Spleen (tissue), 11 donors: ENCODE measurements around the gene PPP1CB. TPM values are rescaled to one million over a fixed set of nuclear protein-coding genes. Genes with fewer than 3 reads are reported as not detected.

Experiments
- DNase-seq: peaks from one replicate; pipeline ENCODE4 v3.0.0-alpha.2; 2020
- H3K27ac ChIP-seq, 8 donors: fragments of 200-600 bp; sonication (generic) in 7 of 8; 1 replicate in 4 of 8; 2 replicates in 4 of 8; pipeline versions ENCODE4 v1.5.0 to v1.8.0; 2016 to 2021; ENCODE audit warnings: inconsistent platforms in 4 of 8, mild to moderate bottlenecking in 4 of 8, moderate library complexity in 1 of 8
- H3K27me3 ChIP-seq, 7 donors: fragments of 200-600 bp; sonication (generic) in 6 of 7; replicated peaks in 1 of 7; 1 replicate in 4 of 7; 2 replicates in 3 of 7; pipeline versions ENCODE4 v1.5.0 to v1.8.0; 2016 to 2021; ENCODE audit warnings: inconsistent platforms in 3 of 7, mild to moderate bottlenecking in 1 of 7
- H3K36me3 ChIP-seq, 6 donors: fragments of 200-600 bp; sonication (generic) in 5 of 6; 1 replicate in 4 of 6; 2 replicates in 2 of 6; pipeline versions ENCODE4 v1.5.0 to v1.8.0; 2016 to 2021; ENCODE audit warnings: inconsistent platforms in 2 of 6
- H3K4me1 ChIP-seq, 6 donors: fragments of 200-600 bp; sonication (generic) in 5 of 6; 1 replicate in 3 of 6; 2 replicates in 3 of 6; pipeline versions ENCODE4 v1.5.0 to v1.8.0; 2016 to 2021; ENCODE audit warnings: inconsistent platforms in 3 of 6
- H3K4me3 ChIP-seq, 8 donors: fragments of 200-600 bp; sonication (generic) in 7 of 8; 1 replicate in 4 of 8; 2 replicates in 4 of 8; pipeline versions ENCODE4 v1.5.0 to v1.8.0; 2016 to 2021; ENCODE audit warnings: inconsistent platforms in 4 of 8, mild to moderate bottlenecking in 4 of 8, moderate library complexity in 2 of 8
- H3K9me3 ChIP-seq, 8 donors: fragments of 200-600 bp; sonication (generic) in 7 of 8; 1 replicate in 4 of 8; 2 replicates in 4 of 8; pipeline versions ENCODE4 v1.5.0 to v1.8.0; 2016 to 2021; ENCODE audit warnings: inconsistent platforms in 4 of 8
- CTCF ChIP-seq, 11 experiments: fragments of 200-600 bp in 7 of 11; fragments of 450-650 bp in 4 of 11; sonication (generic) in 4 of 11; IDR thresholded peaks in 8 of 11; conservative IDR thresholded peaks in 3 of 11; 1 replicate in 7 of 11; 2 replicates in 4 of 11; pipeline versions ENCODE4 v1.4.0 to v1.8.0; 2016 to 2021; ENCODE audit warnings: antibody characterized with exemption in 11 of 11, inconsistent platforms in 4 of 11, mild to moderate bottlenecking in 1 of 11
- POLR2A ChIP-seq, 3 donors: fragments of 450-650 bp; IDR thresholded peaks; one replicate each; pipeline ENCODE4 v1.5.1; 2017; ENCODE audit warnings: antibody characterized with exemption in 3 of 3, mild to moderate bottlenecking in 1 of 3
- POLR2AphosphoS5 ChIP-seq, 3 donors: sonication (generic); formaldehyde crosslinking; IDR thresholded peaks; one replicate each; pipeline ENCODE4 v1.5.1; 2017; ENCODE audit warnings: antibody characterized with exemption in 3 of 3
- WGBS, 5 donors: extraction: QIAGEN DNeasy Blood & Tissue Kit in 3 of 5; methylation state at CpG; one replicate each; pipeline versions ENCODE4 v1.1.5 to v1.1.7; 2013 to 2018; 5-methylcytosine and 5-hydroxymethylcytosine counted together
- intact Hi-C: fragments of 100-400 bp; cut with DNase I; formaldehyde crosslinking; loops from one replicate; pipeline ENCODE4 v1.15.0; 2023; ENCODE audit warnings: low total_unique reads
- polyA plus RNA-seq, 3 donors: library from polyadenylated mRNA; stranded (reverse); fragments of 200-250 nt; gene quantifications; one replicate each; pipeline ENCODE4 v1.2.1, GENCODE V29; 2013
- total RNA-seq, 7 donors: library from RNA; depleted of rRNA in 3 of 7; stranded (reverse); fragments of >200 nt in 3 of 7; fragmentation: NEBNext Ultra II Directional in 4 of 7; extraction: Animal tissue kit (Norgen Biotek cat#: 25700) in 4 of 7; gene quantifications; one replicate each; pipeline versions ENCODE4 v1.1.0 to v1.2.1, GENCODE V29; 2016 to 2021
- donor health status: healthy with polysubstance abuse.
- donor health status: DM: no; HTN: no; CAD: no; lungs with moderate emphysema.
- donor health status: DM: no; HTN: no; CAD: no.
- donor health status: Bipolar disorder and iron deficiency.
- donor health status: healthy.
- donor health status: DM: no; HTN: no; CAD: no.
- donor health status: DM: yes; HTN: yes; CAD: no.

The PPP1CB gene
- total and polyA plus RNA-seq, 10 donors: 40.4 to 244 (median 187) TPM

- peaks cover 0 to 14% (median 4%) of the 10 kb centered on the region in 6 donors for H3K4me1 ChIP-seq
- no peak for TF ChIP-seq CTCF (IDR thresholded peaks at IDR 0.05 in 8 of 11, conservative IDR thresholded peaks at IDR 0.05 in 3 of 11)
- TF ChIP-seq POLR2AphosphoS5 (IDR thresholded peaks at IDR 0.05): no peak
- no peak for TF ChIP-seq POLR2A (IDR thresholded peaks at IDR 0.05)
- no peak for DNase-seq
- H3K9me3 ChIP-seq: no peaks in the 10 kb centered on the region
- H3K27me3 ChIP-seq: no peaks in the 10 kb centered on the region
- intact Hi-C loops: no loop called here
- H3K36me3 ChIP-seq: no peaks in the 10 kb centered on the region
- no peak overlapping the region for H3K4me3 ChIP-seq
- no peak overlapping the region for H3K27ac ChIP-seq
- 84 to 96% (median 86%) methylated on average over 7 of the region's 7 CpGs for whole genome bisulfite sequencing, 5 donors
Measured at GRCh38 chr2:28721601-28722191, 29.9 kb upstream of the PPP1CB start.

GRCh38 chr2:28725021-28725711 lies 26.5 kb upstream of the PPP1CB start:
- no peak for TF ChIP-seq POLR2A (IDR thresholded peaks at IDR 0.05)
- no peak for TF ChIP-seq POLR2AphosphoS5 (IDR thresholded peaks at IDR 0.05)
- no peak for TF ChIP-seq CTCF (IDR thresholded peaks at IDR 0.05 in 8 of 11, conservative IDR thresholded peaks at IDR 0.05 in 3 of 11)
- Histone ChIP-seq H3K4me3 (no peak overlapping the region), H3K27me3 (no peaks in the 10 kb centered on the region), H3K9me3 (no peaks in the 10 kb centered on the region), H3K4me1 (no peaks in the 10 kb centered on the region), H3K27ac (no peak overlapping the region), H3K36me3 (no peaks in the 10 kb centered on the region)
- 93 to 96% (median 94%) methylated on average over 8 of the region's 8 CpGs for WGBS, 5 donors
- intact Hi-C loops: no loop called here
- no peak for DNase-seq

GRCh38 chr2:28726177-28726576 lies 25.5 kb upstream of the PPP1CB start:
- no peak overlapping the region for H3K4me3 ChIP-seq
- no peaks in the 10 kb centered on the region for H3K36me3 ChIP-seq
- no peak for DNase-seq
- intact Hi-C loops: no loop called here
- WGBS, 5 donors: 94 to 98% (median 96%) methylated on average over 4 of the region's 4 CpGs
- no peaks in the 10 kb centered on the region for H3K4me1 ChIP-seq
- H3K27me3 ChIP-seq: no peaks in the 10 kb centered on the region
- H3K9me3 ChIP-seq: no peaks in the 10 kb centered on the region
- TF ChIP-seq POLR2AphosphoS5 (IDR thresholded peaks at IDR 0.05) (no peak), POLR2A (IDR thresholded peaks at IDR 0.05) (no peak), CTCF (IDR thresholded peaks at IDR 0.05 in 8 of 11, conservative IDR thresholded peaks at IDR 0.05 in 3 of 11) (no peak)
- H3K27ac ChIP-seq: no peak overlapping the region

GRCh38 chr2:28729698-28730097 lies 21.9 kb upstream of the PPP1CB start:
- Histone ChIP-seq H3K9me3 (no peaks in the 10 kb centered on the region), H3K27me3 (no peaks in the 10 kb centered on the region), H3K4me1 (no peaks in the 10 kb centered on the region), H3K27ac (no peak overlapping the region), H3K4me3 (no peak overlapping the region), H3K36me3 (no peaks in the 10 kb centered on the region)
- TF ChIP-seq POLR2AphosphoS5 (IDR thresholded peaks at IDR 0.05) (no peak), CTCF (IDR thresholded peaks at IDR 0.05 in 8 of 11, conservative IDR thresholded peaks at IDR 0.05 in 3 of 11) (no peak), POLR2A (IDR thresholded peaks at IDR 0.05) (no peak)
- intact Hi-C loops: no loop called here
- DNase-seq: no peak
